ENCODE measurements around the gene ARHGEF38.

ARHGEF38 gene

GRCh38 chr4:105556206-105556605 is 3.8 kb downstream of the ARHGEF38 start:
- Histone ChIP-seq H3K4me1 (ENCODE audit: control insufficient read depth, insufficient read depth, low read length, unreplicated experiment) (peaks cover 17% of the 10 kb centered on the region), H3K4me3 (ENCODE audit: low read depth, low read length) (no peak overlapping the region), H3K27ac (ENCODE audit: low read depth, low read length) (no peak overlapping the region), H3K79me2 (ENCODE audit: control insufficient read depth, insufficient read depth, low read length, unreplicated experiment) (no peaks in the 10 kb centered on the region), H2AFZ (ENCODE audit: low read length, unreplicated experiment) (no peak overlapping the region), H3K36me3 (ENCODE audit: insufficient read depth, low read length) (no peaks in the 10 kb centered on the region), H3K27me3 (ENCODE audit: insufficient read depth, low read length) (no peaks in the 10 kb centered on the region)

- no peak overlapping the region for H2AFZ ChIP-seq (ENCODE audit: low read length, unreplicated experiment)
- H3K4me3 ChIP-seq (ENCODE audit: low read depth, low read length), result no peak overlapping the region
- no peak overlapping the region for H3K27ac ChIP-seq (ENCODE audit: low read depth, low read length)
- no peaks in the 10 kb centered on the region; the same call in 1 of the 2 replicates for H3K27me3 ChIP-seq (ENCODE audit: insufficient read depth, low read length)
- no peaks in the 10 kb centered on the region for H3K79me2 ChIP-seq (ENCODE audit: control insufficient read depth, insufficient read depth, low read length, unreplicated experiment)
- no peaks in the 10 kb centered on the region for H3K36me3 ChIP-seq (ENCODE audit: insufficient read depth, low read length)
- peaks cover 7% of the 10 kb centered on the region for H3K4me1 ChIP-seq (ENCODE audit: control insufficient read depth, insufficient read depth, low read length, unreplicated experiment)
These were observed 5.9 kb downstream of the ARHGEF38 start for GRCh38 chr4:105558277-105558676.

DNA sequence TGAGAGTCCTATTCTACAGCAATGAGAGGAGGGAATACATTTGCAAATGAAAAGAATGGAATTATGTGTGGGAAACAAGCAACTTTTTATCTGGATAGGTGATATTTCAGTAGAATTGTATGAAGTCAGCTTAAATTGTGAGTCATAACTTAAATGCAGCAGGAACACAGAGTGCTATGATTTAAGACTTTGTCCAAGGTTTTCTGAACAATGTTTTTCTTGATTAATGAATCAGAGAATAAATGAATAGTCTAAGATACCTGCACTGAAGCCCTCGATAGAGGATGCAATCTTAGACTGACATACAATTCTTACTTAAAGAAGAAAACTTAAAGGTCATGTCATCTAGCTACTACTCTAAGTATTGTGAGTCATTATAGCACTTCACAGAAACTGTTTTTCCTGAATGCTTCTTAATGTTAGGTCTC is 8.0 kb downstream of the ARHGEF38 start:
- Histone ChIP-seq H3K36me3 (ENCODE audit: insufficient read depth, low read length) (no peaks in the 10 kb centered on the region), H3K4me3 (ENCODE audit: low read depth, low read length) (no peak overlapping the region), H2AFZ (ENCODE audit: low read length, unreplicated experiment) (no peak overlapping the region), H3K4me1 (ENCODE audit: control insufficient read depth, insufficient read depth, low read length, unreplicated experiment) (peaks cover 7% of the 10 kb centered on the region), H3K79me2 (ENCODE audit: control insufficient read depth, insufficient read depth, low read length, unreplicated experiment) (no peaks in the 10 kb centered on the region), H3K27me3 (ENCODE audit: insufficient read depth, low read length) (peaks cover 4% of the 10 kb centered on the region; the same call in 1 of the 2 replicates), H3K27ac (ENCODE audit: low read depth, low read length) (no peak overlapping the region)

- no peak overlapping the region for H3K27ac ChIP-seq (ENCODE audit: low read depth, low read length)
- H3K79me2 ChIP-seq (ENCODE audit: control insufficient read depth, insufficient read depth, low read length, unreplicated experiment), result no peaks in the 10 kb centered on the region
- no peaks in the 10 kb centered on the region for H3K36me3 ChIP-seq (ENCODE audit: insufficient read depth, low read length)
- peaks cover 7% of the 10 kb centered on the region for H3K4me1 ChIP-seq (ENCODE audit: control insufficient read depth, insufficient read depth, low read length, unreplicated experiment)
- no peak overlapping the region for H3K4me3 ChIP-seq (ENCODE audit: low read depth, low read length)
- peaks cover 7% of the 10 kb centered on the region; the same call in 1 of the 2 replicates for H3K27me3 ChIP-seq (ENCODE audit: insufficient read depth, low read length)
- no peak overlapping the region for H2AFZ ChIP-seq (ENCODE audit: low read length, unreplicated experiment)
These were observed 10.9 kb downstream of the ARHGEF38 start for GRCh38 chr4:105563352-105563751.

- Histone ChIP-seq H3K36me3 (ENCODE audit: insufficient read depth, low read length) (no peaks in the 10 kb centered on the region), H3K27ac (ENCODE audit: low read depth, low read length) (no peak overlapping the region), H3K79me2 (ENCODE audit: control insufficient read depth, insufficient read depth, low read length, unreplicated experiment) (no peaks in the 10 kb centered on the region), H2AFZ (ENCODE audit: low read length, unreplicated experiment) (no peak overlapping the region), H3K4me3 (ENCODE audit: low read depth, low read length) (no peak overlapping the region), H3K27me3 (ENCODE audit: insufficient read depth, low read length) (peaks cover 7% of the 10 kb centered on the region; the same call in 1 of the 2 replicates), H3K4me1 (ENCODE audit: control insufficient read depth, insufficient read depth, low read length, unreplicated experiment) (no peaks in the 10 kb centered on the region)
These were observed 16.2 kb downstream of the ARHGEF38 start for GRCh38 chr4:105568584-105568983.

DNA sequence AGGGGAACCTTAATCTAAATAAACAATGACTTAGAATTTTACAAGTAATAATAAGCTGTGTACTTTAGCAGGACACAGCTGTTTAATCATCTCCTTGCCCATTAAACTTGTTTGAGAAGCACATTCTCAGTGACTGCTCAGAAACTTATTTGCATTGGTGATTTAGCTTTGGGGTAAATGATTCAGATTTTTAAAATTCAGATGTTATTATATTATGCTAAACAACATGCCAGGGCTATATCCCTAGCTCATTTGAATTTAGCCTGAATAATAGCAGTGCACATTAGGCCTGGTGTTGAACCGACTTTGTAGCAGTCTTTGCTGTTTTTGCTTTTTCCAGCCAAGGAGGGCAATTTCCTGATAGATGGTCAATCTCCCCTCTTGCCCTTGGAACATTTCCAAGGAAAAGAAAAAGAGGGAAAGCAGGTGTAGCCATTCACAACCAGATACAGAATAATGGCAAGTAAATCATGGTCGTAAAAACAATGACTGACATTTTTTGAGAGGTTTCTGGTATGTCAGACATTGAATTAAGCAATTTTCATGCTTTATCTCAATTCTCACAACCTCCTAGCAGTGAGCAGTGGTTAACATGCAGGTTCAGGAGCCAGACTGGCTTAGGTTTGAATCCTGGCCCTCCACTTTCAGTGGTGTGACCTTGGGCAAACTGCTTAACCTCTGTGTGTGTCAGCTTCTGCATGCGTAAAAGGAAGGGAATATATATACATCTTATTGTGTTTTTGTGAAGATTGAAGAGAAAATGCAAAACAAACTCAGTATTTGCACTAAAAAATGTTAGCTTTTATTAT is 16.8 kb downstream of the ARHGEF38 start:
- no peak overlapping the region for H3K4me3 ChIP-seq (ENCODE audit: low read depth, low read length)
- H3K27me3 ChIP-seq (ENCODE audit: insufficient read depth, low read length), result peaks cover 7% of the 10 kb centered on the region; the same call in 1 of the 2 replicates
- no peaks in the 10 kb centered on the region for H3K36me3 ChIP-seq (ENCODE audit: insufficient read depth, low read length)
- H3K79me2 ChIP-seq (ENCODE audit: control insufficient read depth, insufficient read depth, low read length, unreplicated experiment), result no peaks in the 10 kb centered on the region
- no peak overlapping the region for H3K27ac ChIP-seq (ENCODE audit: low read depth, low read length)
- H3K4me1 ChIP-seq (ENCODE audit: control insufficient read depth, insufficient read depth, low read length, unreplicated experiment), result no peaks in the 10 kb centered on the region
- H2AFZ ChIP-seq (ENCODE audit: low read length, unreplicated experiment), result no peak overlapping the region

DNA sequence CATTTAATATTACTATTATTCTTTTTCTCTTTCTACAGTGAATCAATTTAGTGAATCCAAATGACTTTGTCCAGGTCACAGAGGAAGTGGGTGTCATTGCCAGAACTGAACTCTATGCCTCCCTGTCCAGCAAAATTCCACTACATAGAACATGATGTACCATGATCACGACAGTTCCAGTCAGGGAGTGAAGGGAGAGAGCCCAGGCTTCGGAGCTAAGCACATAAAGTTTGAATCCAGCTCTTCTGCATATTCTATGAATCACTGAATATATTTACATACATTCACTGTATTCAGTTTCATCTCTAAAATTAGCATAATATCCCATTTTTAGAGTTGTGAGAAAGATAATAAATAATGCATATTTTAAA is 17.4 kb downstream of the ARHGEF38 start:
- H3K27me3 ChIP-seq (ENCODE audit: insufficient read depth, low read length), result peaks cover 7% of the 10 kb centered on the region; the same call in 1 of the 2 replicates
- H3K36me3 ChIP-seq (ENCODE audit: insufficient read depth, low read length), result no peaks in the 10 kb centered on the region
- H3K4me3 ChIP-seq (ENCODE audit: low read depth, low read length), result no peak overlapping the region
- no peak overlapping the region for H3K27ac ChIP-seq (ENCODE audit: low read depth, low read length)
- no peaks in the 10 kb centered on the region for H3K79me2 ChIP-seq (ENCODE audit: control insufficient read depth, insufficient read depth, low read length, unreplicated experiment)
- no peak overlapping the region for H2AFZ ChIP-seq (ENCODE audit: low read length, unreplicated experiment)
- H3K4me1 ChIP-seq (ENCODE audit: control insufficient read depth, insufficient read depth, low read length, unreplicated experiment), result no peaks in the 10 kb centered on the region

- Histone ChIP-seq H3K79me2 (ENCODE audit: control insufficient read depth, insufficient read depth, low read length, unreplicated experiment) (no peaks in the 10 kb centered on the region), H3K27ac (ENCODE audit: low read depth, low read length) (no peak overlapping the region), H3K4me3 (ENCODE audit: low read depth, low read length) (no peak overlapping the region)
These were observed 19.9 kb downstream of the ARHGEF38 start for GRCh38 chr4:105572296-105572695.

DNA sequence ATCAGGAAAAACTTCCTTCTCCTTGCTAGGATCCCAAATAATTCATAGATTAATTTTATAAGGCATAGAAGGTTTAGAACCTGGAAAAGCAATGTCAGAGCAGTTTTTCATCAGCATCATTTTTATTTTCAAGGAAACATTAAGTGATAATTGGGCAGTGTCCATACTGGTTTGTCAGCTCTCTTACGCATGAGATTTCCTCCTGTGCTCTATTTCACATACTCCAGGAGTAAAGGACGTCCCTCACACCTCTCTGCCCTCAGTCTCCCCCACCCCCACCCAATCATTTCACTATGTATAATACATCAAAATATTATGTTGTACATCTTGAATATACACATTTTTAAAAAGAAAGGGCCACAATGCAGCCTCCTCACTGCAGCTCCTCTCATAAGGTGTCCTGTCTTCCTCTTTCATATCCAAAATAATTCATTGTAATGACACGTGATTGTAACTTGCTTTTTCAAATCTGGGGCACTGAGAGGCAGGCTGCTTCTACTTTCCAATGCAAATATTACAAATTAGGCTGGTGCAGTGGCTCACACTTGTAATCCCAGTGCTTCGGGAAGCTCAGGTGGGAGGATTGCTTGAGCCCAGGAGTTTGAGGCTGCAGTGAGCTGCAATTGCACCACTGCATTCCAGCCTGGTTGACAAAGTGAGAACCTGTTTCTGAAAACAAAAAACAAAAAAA is 34.4 kb downstream of the ARHGEF38 start:
- Histone ChIP-seq H3K27me3 (ENCODE audit: insufficient read depth, low read length) (no peaks in the 10 kb centered on the region), H3K27ac (ENCODE audit: low read depth, low read length) (no peak overlapping the region), H3K4me3 (ENCODE audit: low read depth, low read length) (no peak overlapping the region), H3K4me1 (ENCODE audit: control insufficient read depth, insufficient read depth, low read length, unreplicated experiment) (peaks cover 6% of the 10 kb centered on the region), H3K36me3 (ENCODE audit: insufficient read depth, low read length) (no peaks in the 10 kb centered on the region), H3K79me2 (ENCODE audit: control insufficient read depth, insufficient read depth, low read length, unreplicated experiment) (no peaks in the 10 kb centered on the region), H2AFZ (ENCODE audit: low read length, unreplicated experiment) (no peak overlapping the region)

More at GRCh38 chr4:105572296-105572695, 19.9 kb downstream of the ARHGEF38 start:
- no peaks in the 10 kb centered on the region for H3K4me1 ChIP-seq (ENCODE audit: control insufficient read depth, insufficient read depth, low read length, unreplicated experiment)
- H2AFZ ChIP-seq (ENCODE audit: low read length, unreplicated experiment), result no peak overlapping the region
- H3K36me3 ChIP-seq (ENCODE audit: insufficient read depth, low read length), result no peaks in the 10 kb centered on the region
- H3K27me3 ChIP-seq (ENCODE audit: insufficient read depth, low read length), result no peaks in the 10 kb centered on the region

DNA sequence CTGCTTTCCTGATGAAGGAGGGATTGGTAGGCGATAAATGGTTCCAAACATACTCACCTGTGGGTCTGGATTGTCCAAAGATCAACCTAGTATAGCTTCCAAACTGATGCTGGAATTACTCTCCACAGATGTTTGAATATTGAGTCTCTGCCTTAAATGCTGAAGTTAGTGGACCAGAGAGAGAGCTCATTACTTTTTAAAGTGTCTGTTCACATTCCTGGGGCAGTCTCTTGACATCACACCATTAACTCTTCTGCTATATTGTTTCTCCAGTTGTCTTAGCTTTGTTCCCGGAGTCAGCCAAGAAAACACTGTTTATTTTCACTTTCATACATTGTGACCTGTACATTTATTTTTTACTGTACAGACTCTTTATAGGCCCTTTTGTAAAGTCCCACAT is 35.4 kb downstream of the ARHGEF38 start:
- Histone ChIP-seq H3K27ac (ENCODE audit: low read depth, low read length) (no peak overlapping the region), H3K36me3 (ENCODE audit: insufficient read depth, low read length) (no peaks in the 10 kb centered on the region), H2AFZ (ENCODE audit: low read length, unreplicated experiment) (peak overlapping the region; percentile 32), H3K4me3 (ENCODE audit: low read depth, low read length) (no peak overlapping the region), H3K27me3 (ENCODE audit: insufficient read depth, low read length) (no peaks in the 10 kb centered on the region), H3K79me2 (ENCODE audit: control insufficient read depth, insufficient read depth, low read length, unreplicated experiment) (no peaks in the 10 kb centered on the region), H3K4me1 (ENCODE audit: control insufficient read depth, insufficient read depth, low read length, unreplicated experiment) (peaks cover 6% of the 10 kb centered on the region)

GRCh38 chr4:105588252-105588651 is 35.8 kb downstream of the ARHGEF38 start:
- Histone ChIP-seq H3K27me3 (ENCODE audit: insufficient read depth, low read length) (no peaks in the 10 kb centered on the region), H3K36me3 (ENCODE audit: insufficient read depth, low read length) (no peaks in the 10 kb centered on the region), H2AFZ (ENCODE audit: low read length, unreplicated experiment) (peak overlapping the region; percentile 32), H3K27ac (ENCODE audit: low read depth, low read length) (no peak overlapping the region), H3K79me2 (ENCODE audit: control insufficient read depth, insufficient read depth, low read length, unreplicated experiment) (no peaks in the 10 kb centered on the region), H3K4me1 (ENCODE audit: control insufficient read depth, insufficient read depth, low read length, unreplicated experiment) (peaks cover 6% of the 10 kb centered on the region), H3K4me3 (ENCODE audit: low read depth, low read length) (no peak overlapping the region)
